Measurements from ENCODE around the gene SPC24.
A peak's percentile ranks its signal among the peaks of the same experiment; 100 is the strongest.

SPC24 gene

GRCh38 chr19:11155373-11156120 is at the start of gene SPC24:
Gene SPC24, minus strand, starts transcription at chr19:11155782. Its CDS starts 6 bp downstream, at chr19:11155776.
- peak; percentile 97 for DNase-seq

- DNase-seq: no peak
These were observed 49.4 kb upstream of the SPC24 start for GRCh38 chr19:11204943-11205349.

- no peak for DNase-seq
These were observed 48.6 kb upstream of the SPC24 start for GRCh38 chr19:11204076-11204602.

- DNase-seq: peak; percentile 45
These were observed 47.9 kb upstream of the SPC24 start for GRCh38 chr19:11203194-11204075.

GRCh38 chr19:11202488-11203193 is 47.1 kb upstream of the SPC24 start:
- no peak for DNase-seq

GRCh38 chr19:11201791-11202190 is 46.2 kb upstream of the SPC24 start:
- no peak for DNase-seq

GRCh38 chr19:11200931-11201330 is 45.3 kb upstream of the SPC24 start:
- DNase-seq: no peak

GRCh38 chr19:11200015-11200574 is 44.5 kb upstream of the SPC24 start:
- no peak for DNase-seq

GRCh38 chr19:11199517-11199916 is 43.9 kb upstream of the SPC24 start:
- DNase-seq: no peak

GRCh38 chr19:11198769-11199424 is 43.3 kb upstream of the SPC24 start:
- DNase-seq: no peak

- DNase-seq: no peak
These were observed 42.6 kb upstream of the SPC24 start for GRCh38 chr19:11198175-11198534.

GRCh38 chr19:11197291-11198174 is 42.0 kb upstream of the SPC24 start, which contains the start of gene KANK2:
Gene KANK2, minus strand, starts transcription at chr19:11197545. Its CDS starts 3,034 bp downstream, at chr19:11194511.
- DNase-seq: peak; percentile 82

GRCh38 chr19:11196406-11197287 is 41.1 kb upstream of the SPC24 start:
- DNase-seq: no peak

GRCh38 chr19:11195681-11196080 is 40.1 kb upstream of the SPC24 start:
- no peak for DNase-seq

- no peak for DNase-seq
These were observed 39.3 kb upstream of the SPC24 start for GRCh38 chr19:11194656-11195558.

GRCh38 chr19:11194173-11194572 is 38.6 kb upstream of the SPC24 start:
- no peak for DNase-seq

GRCh38 chr19:11192957-11193939 is 37.7 kb upstream of the SPC24 start:
- no peak for DNase-seq

- DNase-seq: no peak
These were observed 36.4 kb upstream of the SPC24 start for GRCh38 chr19:11191934-11192333.
